ENCODE data around the gene PPOX. TPM values are rescaled to one million over a fixed set of nuclear protein-coding genes. Genes with fewer than 3 reads are reported as not detected.

The PPOX gene
- polyA plus RNA-seq, 1 of the 3 experiments (the other 2 are of a cell fraction) = 30.7 TPM

- H2AFZ ChIP-seq (ENCODE audit: low read depth) = peak overlapping the region; percentile 91
- H3K79me2 ChIP-seq (ENCODE audit: insufficient read depth) = peaks cover 57% of the 10 kb centered on the region
- peak overlapping the region; percentile 54 to 74 for H3K4me3 ChIP-seq (ENCODE audit: low read depth in 2 of 2, low read length in 1 of 2)
- H3K9me2 ChIP-seq = no peaks in the 10 kb centered on the region
- H3K4me2 ChIP-seq = peak overlapping the region; percentile 73
- H3K4me1 ChIP-seq (ENCODE audit: control insufficient read depth in 1 of 2, insufficient read depth in 2 of 2, low read depth in 1 of 2, low read length in 1 of 2) = peaks cover 5 to 13% of the 10 kb centered on the region in 2 experiments; a peak in 3 of 4 replicates
- H3K27me3 ChIP-seq (ENCODE audit: insufficient read depth) = no peaks in the 10 kb centered on the region
- H3F3A ChIP-seq (replicated peaks; ENCODE audit: insufficient read depth) = peaks cover 14% of the 10 kb centered on the region
- H4K20me1 ChIP-seq (ENCODE audit: insufficient read depth) = no peaks in the 10 kb centered on the region
- H3K9ac ChIP-seq = peak overlapping the region; percentile 89
- H3K36me3 ChIP-seq (replicated peaks in 1 of 2; ENCODE audit: control insufficient read depth in 1 of 2, insufficient read depth in 2 of 2, low read length in 1 of 2) = peaks cover 16 to 24% of the 10 kb centered on the region in 2 experiments
- ChIA-PET POLR2A (interaction anchor here (0.9 to 1.8 kb wide), 6 partner anchors 11 to 87 kb away, joined by 3 to 12 read pairs (median 7); partner anchors contain the start of genes PPOX, UFC1 and USF1), CTCF (interaction anchor here (0.8 to 5.0 kb wide), 8 partner anchors 9 to 143 kb away, joined by 3 to 21 read pairs (median 4); no protein-coding TSS in a partner anchor)
- peak overlapping the region; percentile 91 to 96 for H3K27ac ChIP-seq (ENCODE audit: low read depth in 2 of 2, low read length in 1 of 2)
- TF ChIP-seq MXI1 (IDR thresholded peaks at IDR 0.05; ENCODE audit: low read depth, low read length) (peak; percentile 29; the same call in 1 of the 2 replicates), CHD2 (IDR thresholded peaks at IDR 0.05; ENCODE audit: low read length, partially characterized antibody) (no peak)
- DNase-seq = peak; percentile 26
- no peaks in the 10 kb centered on the region for H3K9me3 ChIP-seq
- WGBS (ENCODE audit: low lambda C conversion rate) = 2% methylated on average over 11 of the region's 11 CpGs
Observed at GRCh38 chr1:161133220-161133740, 32.9 kb upstream of the PPOX start.

- DNase-seq = no peak
- no peaks in the 10 kb centered on the region for H3K36me3 ChIP-seq (replicated peaks in 1 of 2; ENCODE audit: control insufficient read depth in 1 of 2, insufficient read depth in 2 of 2, low read length in 1 of 2)
- no peak overlapping the region for H3K4me3 ChIP-seq (ENCODE audit: low read depth in 2 of 2, low read length in 1 of 2)
- H4K20me1 ChIP-seq (ENCODE audit: insufficient read depth) = no peaks in the 10 kb centered on the region
- no peaks in the 10 kb centered on the region for H3K9me2 ChIP-seq
- H3K4me1 ChIP-seq (ENCODE audit: control insufficient read depth in 1 of 2, insufficient read depth in 2 of 2, low read depth in 1 of 2, low read length in 1 of 2) = peaks cover 0 to 2% of the 10 kb centered on the region in 2 experiments; a peak in 1 of 4 replicates
- peaks cover 19% of the 10 kb centered on the region for H3F3A ChIP-seq (replicated peaks; ENCODE audit: insufficient read depth)
- H3K27ac ChIP-seq (ENCODE audit: low read depth in 2 of 2, low read length in 1 of 2) = no peak overlapping the region
- no peak overlapping the region for H3K4me2 ChIP-seq
- TF ChIP-seq PBX3 (IDR thresholded peaks at IDR 0.05) = no peak
- no peak for TF ChIP-seq RAD21 (IDR thresholded peaks at IDR 0.05; ENCODE audit: low read length)
- no peak for TF ChIP-seq YY1 (IDR thresholded peaks at IDR 0.05; ENCODE audit: low read depth)
- TF ChIP-seq EZH2phosphoT487 (IDR thresholded peaks at IDR 0.05; ENCODE audit: borderline replicate concordance, low read depth) = no peak
- TF ChIP-seq POLR2AphosphoS5 (IDR thresholded peaks at IDR 0.05; ENCODE audit: low read depth, low read length) = no peak
- no peak for TF ChIP-seq MXI1 (IDR thresholded peaks at IDR 0.05; ENCODE audit: low read depth, low read length)
- no peak for TF ChIP-seq IRF3 (IDR thresholded peaks at IDR 0.05; ENCODE audit: low read depth, low read length)
- TF ChIP-seq FOXJ3 (CRISPR knock-in tag; IDR thresholded peaks at IDR 0.05) = no peak
- no peak for TF ChIP-seq GABPA (IDR thresholded peaks at IDR 0.05; ENCODE audit: low read depth)
- TF ChIP-seq SMC3 (IDR thresholded peaks at IDR 0.05; ENCODE audit: low read depth, low read length) = no peak
- no peak for TF ChIP-seq TEAD4 (IDR thresholded peaks at IDR 0.05; ENCODE audit: borderline replicate concordance, insufficient read depth)
- TF ChIP-seq GATA2 (CRISPR knock-in tag; IDR thresholded peaks at IDR 0.05) = no peak
- TF ChIP-seq EP300 (IDR thresholded peaks at IDR 0.05; ENCODE audit: borderline replicate concordance in 1 of 2, low read depth in 1 of 2, low read length in 1 of 2) = no peak
- TF ChIP-seq NRF1 (IDR thresholded peaks at IDR 0.05; ENCODE audit: low read depth, low read length) = no peak
- TF ChIP-seq REST (IDR thresholded peaks at IDR 0.05; ENCODE audit: low read depth, low read length) = no peak
- TF ChIP-seq RFX5 (IDR thresholded peaks at IDR 0.05; ENCODE audit: low read length) = no peak
- no peak for TF ChIP-seq CTCF (IDR thresholded peaks at IDR 0.05)
- WGBS (ENCODE audit: low lambda C conversion rate) = 100% methylated on average over 3 of the region's 3 CpGs
- POLR2A ChIA-PET = no interaction called here
- no peaks in the 10 kb centered on the region for H3K9me3 ChIP-seq
- no peak overlapping the region for H2AFZ ChIP-seq (ENCODE audit: low read depth)
- CTCF ChIA-PET = interaction anchor here (0.7 to 2.6 kb wide), 5 partner anchors 17 to 411 kb away, joined by 3 to 15 read pairs (median 6); partner anchors contain the start of genes KLHDC9 and PPOX
- H3K27me3 ChIP-seq (ENCODE audit: insufficient read depth) = no peaks in the 10 kb centered on the region
- no peak overlapping the region for H3K9ac ChIP-seq
- H3K79me2 ChIP-seq (ENCODE audit: insufficient read depth) = peaks cover 18% of the 10 kb centered on the region
Observed at GRCh38 chr1:161137881-161138280, 28.3 kb upstream of the PPOX start.
